Measurements from ENCODE around the gene CARF. TPM values are rescaled to one million over a fixed set of nuclear protein-coding genes. Genes with fewer than 3 reads are reported as not detected.

CARF gene
- total and polyA plus RNA-seq, 2 donors (not counting 1 experiment from before 2014, with no cell fraction given) = 11.3 to 27.5 TPM

DNA sequence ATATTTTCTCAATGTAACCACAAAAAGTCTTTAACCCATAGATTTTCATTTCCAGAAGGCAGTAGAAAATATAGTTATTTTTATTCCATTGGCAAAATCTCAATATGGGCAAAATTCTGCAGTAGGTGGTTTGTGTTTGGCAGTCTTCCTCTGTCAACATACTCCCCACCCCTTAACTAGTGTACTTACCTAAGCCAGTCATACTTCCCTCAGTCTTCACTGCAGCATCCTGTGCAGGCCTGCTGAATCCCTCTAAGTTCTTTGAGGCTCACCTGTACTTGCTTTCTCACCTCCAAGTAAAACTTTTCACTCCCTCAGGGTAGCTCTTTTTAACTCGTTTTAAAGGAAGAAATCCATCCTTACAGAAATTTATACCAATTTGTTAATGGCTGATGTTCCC lies 6.8 kb downstream of the CARF start:
- no peak for ATAC-seq (ENCODE audit: low read depth)
- H3K4me3 ChIP-seq (ENCODE audit: control extremely low read depth in 1 of 5, extremely low read depth in 1 of 5, insufficient read depth in 1 of 5, low read depth in 2 of 5, low read length in 4 of 5) = no peak overlapping the region
- H3K9ac ChIP-seq (ENCODE audit: low read length) = no peak overlapping the region
- intact Hi-C loops (cut with micrococcal nuclease) = loop anchor here (10.0 kb wide), 1 partner anchor 884 kb away; the partner anchor contains the start of gene FZD7
- DNase-seq = no peak
- H2AFZ ChIP-seq (ENCODE audit: insufficient read depth, low read depth, low read length, poor library complexity, severe bottlenecking) = no peak overlapping the region
- H3K79me2 ChIP-seq (ENCODE audit: control insufficient read depth, insufficient read depth, low read length) = peaks cover 4% of the 10 kb centered on the region
- H3K27ac ChIP-seq (ENCODE audit: low read length in 2 of 2) = no peak overlapping the region
- peaks cover 0 to 3% of the 10 kb centered on the region in 2 experiments for H3K36me3 ChIP-seq (replicated peaks in 1 of 2; ENCODE audit: control extremely low read depth in 1 of 2, control insufficient read depth in 1 of 2, extremely low read depth in 1 of 2, insufficient read depth in 2 of 2, low read length in 1 of 2)
- H3K4me2 ChIP-seq (replicated peaks; ENCODE audit: low read depth, low read length, poor library complexity, severe bottlenecking) = no peak overlapping the region
- POLR2A ChIA-PET = interaction anchor here (0.6 kb wide), 1 partner anchor 305 kb away, joined by 4 read pairs; no protein-coding TSS in a partner anchor
- H3K27me3 ChIP-seq (replicated peaks in 1 of 4; ENCODE audit: control extremely low read depth in 1 of 4, control insufficient read depth in 3 of 4, insufficient read depth in 4 of 4, low read length in 3 of 4) = no peaks in the 10 kb centered on the region
- no peaks in the 10 kb centered on the region for H3K9me3 ChIP-seq (ENCODE audit: control extremely low read depth in 1 of 3, control insufficient read depth in 2 of 3, insufficient read depth in 1 of 3, low read length in 2 of 3)
- Mint-ChIP-seq H3K27me3 (no peaks in the 10 kb centered on the region), H3K4me1 (no peaks in the 10 kb centered on the region), H3K27ac (no peak overlapping the region), H3K9me3 (ENCODE audit: insufficient read depth) (no peaks in the 10 kb centered on the region), H3K4me3 (no peak overlapping the region)
- CTCF ChIA-PET = no interaction called here
- no peaks in the 10 kb centered on the region for H4K20me1 ChIP-seq (ENCODE audit: control insufficient read depth, insufficient read depth, low read length, poor library complexity, severe bottlenecking)
- H3K4me1 ChIP-seq (ENCODE audit: control insufficient read depth in 2 of 2, insufficient read depth in 2 of 2, low read length in 2 of 2) = no peaks in the 10 kb centered on the region
- no peak for TF ChIP-seq EZH2 (IDR thresholded peaks at IDR 0.05; ENCODE audit: borderline replicate concordance, insufficient read depth, low read depth, low read length, poor library complexity, severe bottlenecking)
- TF ChIP-seq, protein P1, sequence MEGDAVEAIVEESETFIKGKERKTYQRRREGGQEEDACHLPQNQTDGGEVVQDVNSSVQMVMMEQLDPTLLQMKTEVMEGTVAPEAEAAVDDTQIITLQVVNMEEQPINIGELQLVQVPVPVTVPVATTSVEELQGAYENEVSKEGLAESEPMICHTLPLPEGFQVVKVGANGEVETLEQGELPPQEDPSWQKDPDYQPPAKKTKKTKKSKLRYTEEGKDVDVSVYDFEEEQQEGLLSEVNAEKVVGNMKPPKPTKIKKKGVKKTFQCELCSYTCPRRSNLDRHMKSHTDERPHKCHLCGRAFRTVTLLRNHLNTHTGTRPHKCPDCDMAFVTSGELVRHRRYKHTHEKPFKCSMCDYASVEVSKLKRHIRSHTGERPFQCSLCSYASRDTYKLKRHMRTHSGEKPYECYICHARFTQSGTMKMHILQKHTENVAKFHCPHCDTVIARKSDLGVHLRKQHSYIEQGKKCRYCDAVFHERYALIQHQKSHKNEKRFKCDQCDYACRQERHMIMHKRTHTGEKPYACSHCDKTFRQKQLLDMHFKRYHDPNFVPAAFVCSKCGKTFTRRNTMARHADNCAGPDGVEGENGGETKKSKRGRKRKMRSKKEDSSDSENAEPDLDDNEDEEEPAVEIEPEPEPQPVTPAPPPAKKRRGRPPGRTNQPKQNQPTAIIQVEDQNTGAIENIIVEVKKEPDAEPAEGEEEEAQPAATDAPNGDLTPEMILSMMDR (IDR thresholded peaks at IDR 0.05) = no peak
- WGBS (ENCODE audit: insufficient coverage) = no CpG with 5 or more reads among the region's 1 CpG

DNA sequence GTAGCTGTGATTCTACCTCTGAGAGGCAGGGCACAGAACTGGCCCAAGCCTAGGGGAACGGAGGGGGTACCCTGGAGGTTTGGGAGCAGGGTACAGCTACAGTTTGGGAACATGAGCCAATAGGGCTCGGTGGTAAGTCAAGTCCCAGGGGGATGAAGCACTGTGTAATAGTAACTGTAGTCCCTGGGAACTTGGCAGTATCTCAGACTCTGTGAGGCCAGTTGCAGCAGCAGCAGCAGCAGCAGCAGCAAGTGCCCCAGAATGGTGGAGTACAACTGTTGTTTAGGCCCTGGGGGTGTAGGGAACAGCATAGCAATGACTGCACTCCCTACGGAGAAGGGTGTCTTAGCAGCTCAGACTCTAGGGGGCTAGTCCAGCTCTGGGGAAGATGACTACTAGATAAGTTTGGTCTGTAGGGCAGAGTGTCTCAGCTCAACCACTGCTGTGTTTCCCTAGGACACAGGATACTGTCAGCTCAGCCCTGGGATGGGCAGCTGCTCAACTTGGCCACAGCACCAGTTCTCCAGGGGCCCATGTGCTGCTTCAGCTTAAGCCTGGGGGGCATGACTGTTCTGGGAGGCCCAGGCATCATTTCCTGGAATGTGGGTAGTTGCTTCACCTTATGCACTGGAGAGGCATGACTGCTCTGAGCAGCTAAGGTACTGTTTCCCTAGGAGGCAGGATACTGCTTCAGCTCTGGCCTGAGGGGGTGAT lies 20.5 kb downstream of the CARF start:
- no peak for TF ChIP-seq EZH2 (IDR thresholded peaks at IDR 0.05; ENCODE audit: borderline replicate concordance, insufficient read depth, low read depth, low read length, poor library complexity, severe bottlenecking)
- TF ChIP-seq, protein P1 (IDR thresholded peaks at IDR 0.05) = no peak
- no peak overlapping the region for H3K27ac ChIP-seq (ENCODE audit: low read length in 2 of 2)
- H3K9ac ChIP-seq (ENCODE audit: low read length) = no peak overlapping the region
- intact Hi-C loops (cut with micrococcal nuclease) = no loop called here
- H3K4me1 ChIP-seq (ENCODE audit: control insufficient read depth in 2 of 2, insufficient read depth in 2 of 2, low read length in 2 of 2) = no peaks in the 10 kb centered on the region
- POLR2A ChIA-PET = no interaction called here
- H2AFZ ChIP-seq (ENCODE audit: insufficient read depth, low read depth, low read length, poor library complexity, severe bottlenecking) = no peak overlapping the region
- peaks cover 0 to 2% of the 10 kb centered on the region in 2 experiments for H3K36me3 ChIP-seq (replicated peaks in 1 of 2; ENCODE audit: control extremely low read depth in 1 of 2, control insufficient read depth in 1 of 2, extremely low read depth in 1 of 2, insufficient read depth in 2 of 2, low read length in 1 of 2)
- H3K4me3 Mint-ChIP-seq = no peak overlapping the region
- ATAC-seq (ENCODE audit: low read depth) = no peak
- H3K27me3 Mint-ChIP-seq = no peaks in the 10 kb centered on the region
- CTCF ChIA-PET = interaction anchor here (0.8 kb wide), 1 partner anchor 9 kb away, joined by 3 read pairs; no protein-coding TSS in a partner anchor
- DNase-seq = no peak
- H3K27me3 ChIP-seq (replicated peaks in 1 of 4; ENCODE audit: control extremely low read depth in 1 of 4, control insufficient read depth in 3 of 4, insufficient read depth in 4 of 4, low read length in 3 of 4) = no peaks in the 10 kb centered on the region
- 95% methylated on average over 3 of the region's 3 CpGs for WGBS (ENCODE audit: insufficient coverage)
- H3K9me3 Mint-ChIP-seq (ENCODE audit: insufficient read depth) = no peaks in the 10 kb centered on the region
- H4K20me1 ChIP-seq (ENCODE audit: control insufficient read depth, insufficient read depth, low read length, poor library complexity, severe bottlenecking) = no peaks in the 10 kb centered on the region
- no peak overlapping the region for H3K4me2 ChIP-seq (replicated peaks; ENCODE audit: low read depth, low read length, poor library complexity, severe bottlenecking)
- no peak overlapping the region for H3K27ac Mint-ChIP-seq
- H3K79me2 ChIP-seq (ENCODE audit: control insufficient read depth, insufficient read depth, low read length) = no peaks in the 10 kb centered on the region
- H3K4me1 Mint-ChIP-seq = no peaks in the 10 kb centered on the region
- H3K9me3 ChIP-seq (ENCODE audit: control extremely low read depth in 1 of 3, control insufficient read depth in 2 of 3, insufficient read depth in 1 of 3, low read length in 2 of 3) = no peaks in the 10 kb centered on the region
- no peak overlapping the region for H3K4me3 ChIP-seq (ENCODE audit: control extremely low read depth in 1 of 5, extremely low read depth in 1 of 5, insufficient read depth in 1 of 5, low read depth in 2 of 5, low read length in 4 of 5)
